ENCODE results near the gene TRIM33.
"Not testable (repeated sequence)": the region's sequence is repeated elsewhere in the genome, so short reads cannot be mapped to it uniquely, and the experiment has no call there.

Gene TRIM33

GRCh38 chr1:114448370-114449036, 62.5 kb downstream of the TRIM33 start:
- POLR2A ChIA-PET = no interaction called here
- no peak for DNase-seq (ENCODE audit: extremely low spot score)
- TF ChIP-seq CTCF (IDR thresholded peaks at IDR 0.05; ENCODE audit: control extremely low read depth, extremely low read depth, low read depth, missing control alignments) = no peak
- CTCF ChIA-PET = interaction anchor here (1.0 to 1.5 kb wide), 4 partner anchors 8 to 102 kb away, joined by 3 to 4 read pairs (median 4); partner anchors contain the start of gene TRIM33

- ChIA-PET CTCF (interaction anchor here (0.9 to 2.0 kb wide), 2 partner anchors 18 to 54 kb away, joined by 3 to 6 read pairs; no protein-coding TSS in a partner anchor), POLR2A (no interaction called here)
- peak; percentile 19 for DNase-seq (ENCODE audit: extremely low spot score)
- TF ChIP-seq CTCF (IDR thresholded peaks at IDR 0.05; ENCODE audit: control extremely low read depth, extremely low read depth, low read depth, missing control alignments) = no peak
These were observed 64.8 kb downstream of the TRIM33 start for GRCh38 chr1:114446198-114446597.

- DNase-seq (ENCODE audit: extremely low spot score); POLR2A ChIA-PET: not testable (repeated sequence)
- CTCF ChIA-PET = interaction anchor here (0.7 to 2.1 kb wide), 2 partner anchors 10 to 15 kb away, joined by 3 to 8 read pairs; no protein-coding TSS in a partner anchor
These were observed 67.8 kb downstream of the TRIM33 start for GRCh38 chr1:114443226-114443625.

- TF ChIP-seq CTCF (IDR thresholded peaks at IDR 0.05; ENCODE audit: control extremely low read depth, extremely low read depth, low read depth, missing control alignments) = no peak
- CTCF ChIA-PET = interaction anchor here (0.6 kb wide), 1 partner anchor 15 kb away, joined by 3 read pairs; no protein-coding TSS in a partner anchor
- DNase-seq (ENCODE audit: extremely low spot score) = no peak
- POLR2A ChIA-PET = no interaction called here
These were observed 69.7 kb downstream of the TRIM33 start for GRCh38 chr1:114441332-114441731.

- no peak for DNase-seq (ENCODE audit: extremely low spot score)
- ChIA-PET POLR2A (interaction anchor here (0.7 kb wide), 1 partner anchor 108 kb away, joined by 5 read pairs; no protein-coding TSS in a partner anchor), CTCF (interaction anchor here (2.2 kb wide), 1 partner anchor 23 kb away, joined by 6 read pairs; no protein-coding TSS in a partner anchor)
- TF ChIP-seq CTCF (IDR thresholded peaks at IDR 0.05; ENCODE audit: control extremely low read depth, extremely low read depth, low read depth, missing control alignments) = no peak
These were observed 71.6 kb downstream of the TRIM33 start for GRCh38 chr1:114439369-114439768.

- no peak for DNase-seq (ENCODE audit: extremely low spot score)
- ChIA-PET CTCF (interaction anchor here (1.2 to 2.2 kb wide), 3 partner anchors 11 to 33 kb away, joined by 3 to 6 read pairs (median 3); no protein-coding TSS in a partner anchor), POLR2A (no interaction called here)
- TF ChIP-seq CTCF (IDR thresholded peaks at IDR 0.05; ENCODE audit: control extremely low read depth, extremely low read depth, low read depth, missing control alignments) = no peak
These were observed 73.2 kb downstream of the TRIM33 start for GRCh38 chr1:114437812-114438211.

- CTCF ChIA-PET = interaction anchor here (1.2 to 1.4 kb wide), 2 partner anchors 17 to 32 kb away, joined by 3 to 4 read pairs; no protein-coding TSS in a partner anchor
These were observed 74.2 kb downstream of the TRIM33 start for GRCh38 chr1:114436799-114437198.

More at GRCh38 chr1:114436799-114437198, 74.2 kb downstream of the TRIM33 start:
- TF ChIP-seq CTCF (IDR thresholded peaks at IDR 0.05; ENCODE audit: control extremely low read depth, extremely low read depth, low read depth, missing control alignments) = no peak
- POLR2A ChIA-PET = no interaction called here
- no peak for DNase-seq (ENCODE audit: extremely low spot score)
